NCI-H1105 (cell line): Measurements from ENCODE around the gene MFAP1.
A peak's percentile ranks its signal among the peaks of the same experiment; 100 is the strongest.
"Not testable (repeated sequence)": the region's sequence is repeated elsewhere in the genome, so short reads cannot be mapped to it uniquely, and the experiment has no call there.

ENCODE experiments used
- DNase-seq: peaks from one replicate; lab custom pipeline; 2025; lab: John Stamatoyannopoulos, UW

MFAP1 gene

DNA sequence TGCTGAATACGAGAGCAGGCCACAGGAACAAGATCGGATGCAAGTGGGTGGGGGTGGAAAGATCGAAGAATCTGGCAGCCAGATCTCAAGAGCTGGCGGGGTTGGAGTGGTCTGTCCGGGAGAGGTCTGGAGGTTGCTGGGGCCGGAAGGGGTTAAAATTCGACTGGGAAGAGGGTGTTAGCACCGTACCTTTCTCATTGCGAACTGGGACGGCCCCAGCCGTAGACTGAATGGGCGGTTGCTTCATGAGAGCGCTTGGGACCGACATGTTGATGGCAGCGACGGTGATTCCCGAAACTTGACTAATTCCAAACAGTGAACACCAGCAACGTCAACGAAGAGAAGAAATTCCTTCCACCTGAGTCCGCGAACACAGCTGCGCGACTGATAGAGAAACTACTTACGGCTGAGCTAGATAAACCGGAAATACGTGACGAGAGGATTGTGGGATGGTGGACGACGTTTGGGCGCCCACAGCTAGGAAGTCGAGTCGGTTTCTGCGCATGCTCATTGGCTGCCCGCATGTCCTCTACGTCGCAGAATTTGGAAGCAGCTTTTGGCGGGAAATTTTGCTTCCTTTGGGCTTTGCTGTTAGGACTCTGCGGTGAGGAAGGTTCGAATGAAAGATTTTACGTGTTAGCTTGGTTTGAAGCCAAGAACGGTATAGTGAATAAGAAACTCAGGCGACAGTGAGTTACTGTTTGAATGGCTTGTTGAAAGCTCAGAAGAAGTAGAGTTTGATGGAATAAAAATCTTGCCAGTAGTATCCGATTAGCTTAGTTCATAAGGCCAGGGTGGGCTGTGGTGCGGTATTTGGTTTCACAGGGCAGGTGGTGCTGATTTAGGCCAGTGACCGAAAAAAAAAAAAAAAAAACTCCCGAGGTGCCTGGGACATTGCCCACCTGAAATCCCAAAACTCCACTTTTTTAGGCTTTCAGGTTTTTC, at the start of gene MFAP1:
Gene MFAP1 (minus strand): TSS at position 389 of the 945 bp plus-strand sequence. CDS start 121 bp downstream, at position 268.
- DNase-seq: peak; percentile 91

DNA sequence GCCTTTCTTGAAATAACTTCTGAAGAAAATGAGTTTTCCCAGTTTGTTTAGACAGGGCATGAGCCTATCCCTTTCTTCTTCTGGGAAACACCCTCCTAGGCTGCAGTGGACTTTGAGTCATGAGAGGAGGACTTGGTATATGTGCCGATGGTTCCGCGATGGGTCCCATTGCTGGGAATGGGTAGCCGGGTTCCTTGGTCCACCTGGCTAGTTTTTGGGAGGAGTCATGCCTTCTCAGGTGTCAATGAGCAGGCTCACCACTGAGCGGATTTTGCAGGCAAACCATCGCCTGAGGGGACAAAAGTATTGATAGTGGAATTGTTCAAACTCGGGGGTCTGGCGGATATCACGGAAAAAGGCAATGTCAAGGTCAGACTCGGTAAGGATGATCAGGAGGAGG, 49.2 kb upstream of the MFAP1 start:
- no peak for DNase-seq

- peak; percentile 2 for DNase-seq
Measured at GRCh38 chr15:43872416-43873020, 48.0 kb upstream of the MFAP1 start.

GRCh38 chr15:43871835-43872234, 47.3 kb upstream of the MFAP1 start:
- no peak for DNase-seq

DNA sequence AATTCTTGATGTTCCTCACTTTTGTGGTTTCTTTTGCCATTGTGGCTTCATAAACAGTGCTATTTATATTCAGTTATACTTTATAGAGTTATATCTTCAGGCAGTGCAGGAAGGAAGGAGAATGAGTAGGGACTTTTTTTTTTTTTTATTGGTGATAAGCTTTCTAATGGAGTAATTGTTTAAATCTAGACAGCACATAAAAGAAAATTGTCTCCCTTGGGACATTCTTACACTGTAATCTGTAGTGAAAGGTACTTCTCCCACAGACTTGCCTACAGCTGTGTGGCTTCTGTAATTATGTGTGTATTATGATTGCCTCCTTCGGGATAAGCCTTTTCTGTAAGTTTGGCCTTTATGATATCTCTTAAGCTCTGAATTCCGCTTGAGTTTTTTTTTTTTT, 43.9 kb upstream of the MFAP1 start:
- DNase-seq: no peak

DNA sequence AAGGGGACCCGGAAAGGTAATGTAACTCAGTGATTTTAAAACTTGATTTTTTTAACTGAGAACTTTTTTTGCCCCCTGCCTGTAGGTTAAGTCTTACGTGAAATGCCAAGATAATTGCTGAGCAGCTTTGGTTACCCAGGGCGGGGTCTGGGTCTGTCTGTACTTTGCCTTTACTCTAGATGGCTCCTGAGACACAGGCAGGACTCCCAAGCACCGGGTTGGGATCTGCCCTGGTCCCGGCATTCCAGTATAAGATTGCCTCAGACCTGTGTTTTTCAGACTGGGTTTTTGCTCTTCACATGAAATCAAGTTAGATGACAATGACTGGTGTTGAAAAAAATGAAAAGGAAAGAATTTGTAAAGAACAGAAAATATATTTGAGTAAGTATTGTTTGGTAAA, 42.6 kb upstream of the MFAP1 start:
- no peak for DNase-seq

GRCh38 chr15:43866636-43867035, 42.1 kb upstream of the MFAP1 start:
- DNase-seq: not testable (repeated sequence)

GRCh38 chr15:43859546-43859945, 35.1 kb upstream of the MFAP1 start:
- DNase-seq: no peak

DNA sequence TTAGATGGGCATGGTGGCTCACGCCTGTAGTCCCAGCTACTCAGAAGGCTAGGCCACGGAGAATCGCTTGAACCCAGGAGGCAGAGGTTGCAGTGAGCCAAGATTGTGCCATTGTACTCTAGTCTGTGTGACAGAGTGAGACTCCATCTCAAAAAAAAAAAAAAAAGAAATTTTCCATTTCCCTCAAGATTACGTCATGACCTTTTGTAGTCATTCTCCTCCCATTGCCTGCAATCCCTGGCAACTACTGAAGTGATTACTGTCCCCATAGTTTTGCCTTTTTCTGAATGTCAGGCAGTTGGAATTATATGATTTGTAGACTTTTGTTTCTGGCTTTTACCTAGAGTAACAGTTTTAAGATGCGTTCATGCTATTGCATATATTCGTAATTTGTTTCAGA, 30.3 kb upstream of the MFAP1 start:
- no peak for DNase-seq

- DNase-seq: no peak
Measured at GRCh38 chr15:43852607-43853006, 28.1 kb upstream of the MFAP1 start.

- no peak for DNase-seq
Measured at GRCh38 chr15:43851251-43851650, 26.8 kb upstream of the MFAP1 start.

DNA sequence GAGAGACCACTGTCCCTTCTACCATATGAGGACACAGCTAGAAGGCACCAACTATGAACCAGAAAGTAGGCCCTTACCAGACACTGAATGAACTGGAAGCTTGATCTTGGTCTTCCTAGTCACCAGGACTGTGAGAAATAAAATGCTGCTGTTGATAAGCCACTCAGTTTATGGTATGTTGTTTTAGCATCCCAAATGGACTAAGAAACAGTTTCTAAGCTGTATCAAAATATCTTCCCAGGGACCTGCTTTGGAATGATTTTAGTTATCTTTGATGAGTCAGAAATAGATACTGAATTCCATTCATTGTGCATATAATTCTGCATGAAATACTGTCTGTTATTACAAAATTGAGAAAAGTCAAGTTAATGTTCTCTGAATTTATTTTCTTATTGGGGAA, 20.9 kb upstream of the MFAP1 start:
- no peak for DNase-seq

DNA sequence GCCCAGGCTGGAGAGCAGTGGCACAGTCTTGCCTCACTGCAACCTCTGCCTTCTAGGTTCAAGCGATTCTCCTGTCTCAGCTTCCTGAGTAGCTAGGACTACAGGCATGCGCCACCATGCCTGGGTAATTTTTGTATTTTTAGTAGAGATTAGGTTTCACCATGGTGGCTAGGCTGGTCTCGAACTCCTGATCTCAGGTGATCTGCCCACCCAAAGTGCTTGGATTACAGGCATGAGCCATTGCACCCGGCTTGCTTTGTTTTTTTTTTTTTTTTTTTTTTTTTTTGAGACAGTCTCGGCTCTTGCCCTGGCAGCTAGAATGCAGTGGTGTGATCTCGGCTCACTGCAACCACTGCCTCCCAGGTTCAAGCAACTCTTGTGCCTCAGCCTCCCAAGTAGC, 8.0 kb upstream of the MFAP1 start:
- not testable (repeated sequence) for DNase-seq

DNA sequence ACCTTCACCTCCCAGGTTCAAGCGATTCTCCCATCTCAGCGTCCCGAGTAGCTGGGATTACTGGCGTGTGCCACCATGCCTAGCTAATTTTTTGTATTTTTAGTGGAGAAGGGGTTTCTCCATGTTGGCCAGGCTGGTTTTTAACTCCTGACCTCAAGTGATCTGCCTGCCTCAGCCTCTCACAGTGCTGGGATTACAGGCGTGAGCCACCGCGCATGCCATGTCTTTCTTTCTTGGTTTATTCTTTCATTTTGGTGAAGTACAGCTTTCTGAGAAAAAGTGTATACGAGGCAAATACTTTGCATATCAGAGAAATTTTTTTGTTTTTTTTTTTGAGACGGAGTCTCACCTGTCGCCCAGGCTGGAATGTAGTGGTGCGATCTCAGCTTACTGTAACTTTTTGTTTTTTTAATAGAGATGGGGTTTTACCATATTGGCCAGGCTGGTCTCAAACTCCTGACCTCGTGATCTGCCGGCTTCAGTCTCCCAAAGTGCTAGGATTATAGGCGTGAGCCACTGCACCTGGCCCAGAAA, 7.1 kb upstream of the MFAP1 start:
- not testable (repeated sequence) for DNase-seq

DNA sequence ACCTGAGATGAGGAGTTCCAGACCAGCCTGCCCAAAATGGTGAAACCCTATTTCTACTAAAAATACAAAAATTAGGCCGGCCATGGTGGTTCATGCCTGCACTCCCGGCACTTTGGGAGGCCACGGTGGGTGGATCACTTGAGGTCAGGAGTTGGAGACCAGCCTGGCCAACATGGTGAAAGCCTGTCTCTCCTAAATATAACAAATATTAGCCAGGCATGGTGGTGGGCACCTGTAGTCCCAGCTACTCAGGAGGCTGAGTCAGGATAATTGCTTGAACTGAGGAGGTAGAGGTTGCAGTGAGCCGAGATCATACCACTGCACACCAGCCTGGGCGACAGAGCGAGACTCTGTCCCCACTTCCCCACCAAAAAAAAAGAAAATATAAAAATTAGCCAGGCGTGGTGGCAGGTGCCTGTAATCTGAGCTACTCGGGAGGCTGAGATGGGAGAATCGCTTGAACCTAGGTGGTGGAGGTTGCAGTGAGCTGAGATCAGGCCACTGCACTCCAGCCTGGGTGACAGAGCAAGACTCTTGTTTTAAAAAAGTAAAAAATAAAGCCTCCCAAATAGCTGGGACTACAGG, 6.3 kb upstream of the MFAP1 start:
- not testable (repeated sequence) for DNase-seq

- DNase-seq: not testable (repeated sequence)
Measured at GRCh38 chr15:43829951-43830540, 5.6 kb upstream of the MFAP1 start.

DNA sequence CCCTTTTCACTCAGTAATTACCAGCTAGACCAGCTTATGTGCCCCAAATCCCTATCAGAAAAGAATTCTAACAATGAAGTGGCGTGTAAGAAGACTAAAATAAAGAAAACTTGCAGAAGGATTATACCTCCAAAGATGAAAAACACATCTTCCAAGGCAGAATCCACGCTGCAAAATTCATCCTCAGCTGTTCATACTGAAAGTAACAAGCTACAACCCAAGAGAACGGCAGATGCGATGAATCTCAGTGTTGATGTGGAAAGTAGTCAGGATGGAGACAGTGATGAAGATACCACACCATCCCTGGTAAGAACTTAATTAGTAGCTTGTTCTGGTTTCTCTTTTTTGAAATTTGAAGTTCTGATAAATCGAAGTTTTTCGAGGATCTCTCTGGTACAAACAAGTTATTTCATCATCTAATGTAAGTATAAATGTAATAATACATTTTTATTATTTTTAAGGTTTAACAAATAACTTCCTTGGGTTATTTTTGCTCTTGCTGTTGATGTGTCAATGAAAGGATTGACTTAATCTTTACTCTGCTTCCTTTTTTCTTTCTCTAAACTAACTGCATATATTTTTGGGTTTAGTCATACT, 3.7 kb upstream of the MFAP1 start:
- no peak for DNase-seq

GRCh38 chr15:43826508-43827341, 2.2 kb upstream of the MFAP1 start, which contains the start of gene WDR76:
Gene WDR76 (plus strand): TSS chr15:43827002. CDS start chr15:43827033, 31 bp downstream.
- peak; percentile 59 for DNase-seq

- no peak for DNase-seq
Measured at GRCh38 chr15:43826029-43826507, 1.6 kb upstream of the MFAP1 start.

GRCh38 chr15:43825305-43825704, 815 bp upstream of the MFAP1 start:
- DNase-seq: not testable (repeated sequence)

DNA sequence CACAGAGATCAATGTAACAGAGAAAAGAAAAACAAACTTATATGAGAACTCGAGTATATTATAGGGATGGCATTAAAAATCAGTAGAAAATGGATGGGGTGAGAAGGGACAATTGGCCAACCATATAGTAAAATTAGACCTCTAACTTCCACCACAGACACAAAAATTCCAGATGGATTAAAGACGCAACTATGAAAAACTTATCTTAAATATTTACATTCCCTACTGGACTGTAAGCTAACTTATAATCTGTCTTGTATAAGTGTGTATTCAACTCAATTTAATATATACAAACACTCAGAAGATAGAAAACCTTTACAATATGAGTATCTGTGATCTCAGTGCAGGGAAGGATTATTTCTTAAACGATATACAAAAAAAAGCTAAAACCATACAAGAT, 3.0 kb downstream of the MFAP1 start:
- no peak for DNase-seq
